HepG2 (cell line): ENCODE data around the gene SCP2D1. TPM values are rescaled to one million over a fixed set of nuclear protein-coding genes. Genes with fewer than 3 reads are reported as not detected.

Experiments
- ARNT2 ChIP-seq: sonication (generic); formaldehyde crosslinking; IDR thresholded peaks from 2 replicates; pipeline ENCODE4 v1.8.0; 2022; ENCODE audit warnings: mild to moderate bottlenecking, low read depth, missing genetic modification reagents, moderate library complexity
- DMAP1 ChIP-seq: IDR thresholded peaks from 2 replicates; pipeline ENCODE4 v1.6.1; 2016
- EEA1 ChIP-seq: sonication (generic); formaldehyde crosslinking; IDR thresholded peaks from 2 replicates; pipeline ENCODE4 v1.5.1; 2020; ENCODE audit warnings: mild to moderate bottlenecking, missing genetic modification reagents, borderline replicate concordance
- ELF1 ChIP-seq: sonication (generic); formaldehyde crosslinking; IDR thresholded peaks from 2 replicates; pipeline ENCODE4 v1.4.0; 2020; ENCODE audit warnings: missing genetic modification reagents
- NCOA2 ChIP-seq: sonication (generic); formaldehyde crosslinking; IDR thresholded peaks from 2 replicates; pipeline ENCODE4 v1.8.0; 2022; ENCODE audit warnings: inconsistent platforms
- SCMH1 ChIP-seq: sonication (generic); formaldehyde crosslinking; IDR thresholded peaks from 2 replicates; pipeline ENCODE4 v1.9.0; 2021; ENCODE audit warnings: missing genetic modification reagents, mild to moderate bottlenecking, borderline replicate concordance
- SP5 ChIP-seq: IDR thresholded peaks from 2 replicates; pipeline ENCODE4 v1.6.1; 2016; ENCODE audit warnings: low read depth, borderline replicate concordance
- ZNF547 ChIP-seq: sonication (generic); formaldehyde crosslinking; IDR thresholded peaks from 2 replicates; pipeline ENCODE4 v1.5.1; 2020; ENCODE audit warnings: mild to moderate bottlenecking, missing genetic modification reagents
- polyA plus RNA-seq, 8 experiments: library from polyadenylated mRNA; depleted of rRNA in 3 of 8; stranded (reverse) in 7 of 8; unstranded in 1 of 8; fragments of >200 nt; fragmentation: Illumina TruSeq in 4 of 8; extraction: Trizol in 4 of 8; gene quantifications; 2 replicates each; pipeline versions ENCODE4 v1.2.1 to v1.2.3, GENCODE V29; 2011 to 2016; ENCODE audit warnings: low read depth in 4 of 8, missing spikeins in 1 of 8, mixed read lengths in 1 of 8; ENCODE audit not compliant: insufficient read depth in 1 of 8
- total RNA-seq, 5 experiments: library from RNA; depleted of rRNA; stranded (reverse); fragments of >200 nt; fragmentation: Illumina TruSeq; extraction: Trizol; gene quantifications; 2 replicates each; pipeline ENCODE4 v1.2.3, GENCODE V29; 2016; ENCODE audit warnings: low read depth in 1 of 5
- TF ChIP-seq, protein P1 (sequence below): sonication (generic); formaldehyde crosslinking; IDR thresholded peaks from 2 replicates; pipeline ENCODE4 v1.4.0; 2020; ENCODE audit warnings: mild to moderate bottlenecking, missing genetic modification reagents
- TF ChIP-seq, protein P2 (sequence below): sonication (generic); formaldehyde crosslinking; IDR thresholded peaks from 2 replicates; pipeline ENCODE4 v1.4.0; 2020; ENCODE audit warnings: mild to moderate bottlenecking, missing genetic modification reagents
- TF ChIP-seq, protein P3 (sequence below): sonication (generic); formaldehyde crosslinking; conservative IDR thresholded peaks from 2 replicates; pipeline ENCODE4 v1.4.0; 2020; ENCODE audit warnings: missing genetic modification reagents
- TF ChIP-seq, protein P4 (sequence below): sonication (generic); formaldehyde crosslinking; IDR thresholded peaks from 2 replicates; pipeline ENCODE4 v1.4.0; 2020; ENCODE audit warnings: missing genetic modification reagents

SCP2D1 gene
- total and polyA plus RNA-seq, 2 of the 13 experiments (the other 11 are each of a cell fraction or from before 2014, with no cell fraction given): not detected

DNA sequence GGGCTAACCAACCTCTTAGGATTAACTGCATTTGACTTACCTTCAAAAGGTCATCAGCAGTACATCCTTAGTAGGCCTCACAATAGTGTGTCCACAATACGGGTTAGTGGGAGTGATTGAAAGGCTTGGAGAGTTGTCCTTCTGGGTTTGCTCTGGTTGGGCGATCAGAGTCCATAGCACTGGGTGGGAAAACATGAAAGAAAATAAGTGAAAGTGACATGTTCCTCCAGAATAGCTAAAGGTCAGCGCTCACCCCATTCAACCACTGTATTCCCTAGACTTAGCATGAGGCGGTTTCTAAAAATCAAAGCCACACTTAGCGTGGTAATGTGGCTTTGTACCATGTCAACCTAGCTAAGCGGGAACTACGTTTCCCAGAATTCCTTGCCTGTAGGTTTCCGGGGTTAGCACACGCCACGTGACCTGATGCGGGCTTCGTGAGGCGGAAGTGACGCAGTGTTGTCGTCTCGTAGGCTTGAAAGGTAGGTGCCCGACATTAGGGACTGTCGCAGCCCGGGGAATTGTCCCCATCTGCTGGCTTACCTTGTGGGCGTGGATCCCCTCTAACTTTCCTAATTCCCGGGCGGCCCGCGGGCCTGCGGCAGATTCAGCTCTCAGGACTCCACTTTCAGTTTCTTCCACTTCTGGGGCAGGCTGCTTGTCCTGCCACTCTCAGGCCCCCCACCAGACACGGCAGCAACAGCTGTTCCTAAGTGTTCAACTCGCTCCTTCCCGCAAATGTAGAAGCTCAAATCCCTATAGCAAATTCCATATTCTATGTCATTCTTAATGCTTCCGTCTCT is 19.8 kb upstream of the SCP2D1 start (continued):
- TF ChIP-seq, protein P1, sequence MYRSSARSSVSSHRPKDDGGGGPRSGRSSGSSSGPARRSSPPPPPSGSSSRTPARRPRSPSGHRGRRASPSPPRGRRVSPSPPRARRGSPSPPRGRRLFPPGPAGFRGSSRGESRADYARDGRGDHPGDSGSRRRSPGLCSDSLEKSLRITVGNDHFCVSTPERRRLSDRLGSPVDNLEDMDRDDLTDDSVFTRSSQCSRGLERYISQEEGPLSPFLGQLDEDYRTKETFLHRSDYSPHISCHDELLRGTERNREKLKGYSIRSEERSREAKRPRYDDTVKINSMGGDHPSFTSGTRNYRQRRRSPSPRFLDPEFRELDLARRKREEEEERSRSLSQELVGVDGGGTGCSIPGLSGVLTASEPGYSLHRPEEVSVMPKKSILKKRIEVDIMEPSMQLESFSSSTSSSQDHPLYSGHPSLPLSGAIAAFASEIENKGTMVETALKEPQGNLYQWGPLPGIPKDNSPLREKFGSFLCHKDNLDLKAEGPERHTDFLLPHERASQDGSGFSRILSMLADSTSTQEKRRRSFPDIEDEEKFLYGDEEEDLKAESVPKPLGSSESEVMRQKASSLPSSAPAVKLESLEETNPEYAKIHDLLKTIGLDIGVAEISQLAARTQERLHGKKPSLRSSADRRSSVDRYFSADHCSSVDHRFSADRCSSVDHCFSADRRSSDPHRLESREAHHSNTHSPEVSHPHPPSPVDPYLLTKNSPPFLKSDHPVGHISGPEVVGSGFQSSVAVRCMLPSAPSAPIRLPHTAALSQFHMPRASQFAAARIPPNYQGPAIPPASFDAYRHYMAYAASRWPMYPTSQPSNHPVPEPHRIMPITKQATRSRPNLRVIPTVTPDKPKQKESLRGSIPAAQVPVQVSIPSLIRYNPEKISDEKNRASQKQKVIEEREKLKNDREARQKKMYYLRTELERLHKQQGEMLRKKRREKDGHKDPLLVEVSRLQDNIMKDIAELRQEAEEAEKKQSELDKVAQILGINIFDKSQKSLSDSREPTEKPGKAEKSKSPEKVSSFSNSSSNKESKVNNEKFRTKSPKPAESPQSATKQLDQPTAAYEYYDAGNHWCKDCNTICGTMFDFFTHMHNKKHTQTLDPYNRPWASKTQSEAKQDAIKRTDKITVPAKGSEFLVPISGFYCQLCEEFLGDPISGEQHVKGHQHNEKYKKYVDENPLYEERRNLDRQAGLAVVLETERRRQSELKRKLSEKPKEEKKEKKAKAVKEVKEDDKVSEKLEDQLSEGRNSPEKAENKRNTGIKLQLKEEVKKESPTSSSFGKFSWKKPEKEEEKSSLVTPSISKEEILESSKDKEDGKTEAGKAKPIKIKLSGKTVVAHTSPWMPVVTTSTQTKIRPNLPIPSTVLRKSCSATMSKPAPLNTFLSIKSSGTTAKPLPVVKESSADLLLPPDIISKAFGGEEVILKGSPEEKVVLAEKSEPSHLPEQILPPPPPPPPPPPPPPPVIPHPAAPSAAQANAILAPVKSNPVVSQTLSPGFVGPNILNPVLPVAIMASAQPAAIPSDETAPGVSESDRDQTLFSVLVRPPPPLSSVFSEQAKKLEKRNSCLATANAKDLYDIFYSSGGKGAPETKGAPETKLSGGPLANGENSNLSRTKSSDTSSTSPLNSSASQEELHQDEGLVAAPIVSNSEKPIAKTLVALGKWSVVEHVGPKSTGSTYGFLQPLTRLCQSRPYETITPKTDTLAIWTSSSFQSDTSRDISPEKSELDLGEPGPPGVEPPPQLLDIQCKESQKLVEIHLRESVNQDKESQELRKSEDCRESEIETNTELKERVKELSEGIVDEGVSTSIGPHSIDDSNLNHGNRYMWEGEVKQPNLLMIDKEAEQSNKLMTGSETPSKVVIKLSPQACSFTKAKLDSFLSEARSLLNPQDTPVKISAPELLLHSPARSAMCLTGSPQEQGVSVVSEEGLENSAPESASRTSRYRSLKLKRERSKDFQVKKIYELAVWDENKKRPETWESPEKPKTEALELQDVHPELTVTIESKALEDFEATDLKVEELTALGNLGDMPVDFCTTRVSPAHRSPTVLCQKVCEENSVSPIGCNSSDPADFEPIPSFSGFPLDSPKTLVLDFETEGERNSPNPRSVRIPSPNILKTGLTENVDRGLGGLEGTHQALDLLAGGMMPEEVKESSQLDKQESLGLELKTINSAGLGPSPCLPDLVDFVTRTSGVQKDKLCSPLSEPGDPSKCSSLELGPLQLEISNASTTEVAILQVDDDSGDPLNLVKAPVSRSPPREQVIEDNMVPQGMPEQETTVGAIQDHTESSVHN (CRISPR knock-in tag): peak; percentile 86
- TF ChIP-seq NCOA2 (peak; percentile 29; the same call in 1 of the 2 replicates), SP5 (peak; percentile 10; the same call in 1 of the 2 replicates), ARNT2 (CRISPR knock-in tag) (no peak), ELF1 (CRISPR knock-in tag) (peak; percentile 99), ZNF547 (CRISPR knock-in tag) (peak; percentile 60; the same call in 1 of the 2 replicates), SCMH1 (CRISPR knock-in tag) (no peak), DMAP1 (CRISPR knock-in tag) (peak; percentile 74), EEA1 (0 out of 2 replicates have a peak, but pooled peaks have one; percentile 8)
- TF ChIP-seq, protein P2, sequence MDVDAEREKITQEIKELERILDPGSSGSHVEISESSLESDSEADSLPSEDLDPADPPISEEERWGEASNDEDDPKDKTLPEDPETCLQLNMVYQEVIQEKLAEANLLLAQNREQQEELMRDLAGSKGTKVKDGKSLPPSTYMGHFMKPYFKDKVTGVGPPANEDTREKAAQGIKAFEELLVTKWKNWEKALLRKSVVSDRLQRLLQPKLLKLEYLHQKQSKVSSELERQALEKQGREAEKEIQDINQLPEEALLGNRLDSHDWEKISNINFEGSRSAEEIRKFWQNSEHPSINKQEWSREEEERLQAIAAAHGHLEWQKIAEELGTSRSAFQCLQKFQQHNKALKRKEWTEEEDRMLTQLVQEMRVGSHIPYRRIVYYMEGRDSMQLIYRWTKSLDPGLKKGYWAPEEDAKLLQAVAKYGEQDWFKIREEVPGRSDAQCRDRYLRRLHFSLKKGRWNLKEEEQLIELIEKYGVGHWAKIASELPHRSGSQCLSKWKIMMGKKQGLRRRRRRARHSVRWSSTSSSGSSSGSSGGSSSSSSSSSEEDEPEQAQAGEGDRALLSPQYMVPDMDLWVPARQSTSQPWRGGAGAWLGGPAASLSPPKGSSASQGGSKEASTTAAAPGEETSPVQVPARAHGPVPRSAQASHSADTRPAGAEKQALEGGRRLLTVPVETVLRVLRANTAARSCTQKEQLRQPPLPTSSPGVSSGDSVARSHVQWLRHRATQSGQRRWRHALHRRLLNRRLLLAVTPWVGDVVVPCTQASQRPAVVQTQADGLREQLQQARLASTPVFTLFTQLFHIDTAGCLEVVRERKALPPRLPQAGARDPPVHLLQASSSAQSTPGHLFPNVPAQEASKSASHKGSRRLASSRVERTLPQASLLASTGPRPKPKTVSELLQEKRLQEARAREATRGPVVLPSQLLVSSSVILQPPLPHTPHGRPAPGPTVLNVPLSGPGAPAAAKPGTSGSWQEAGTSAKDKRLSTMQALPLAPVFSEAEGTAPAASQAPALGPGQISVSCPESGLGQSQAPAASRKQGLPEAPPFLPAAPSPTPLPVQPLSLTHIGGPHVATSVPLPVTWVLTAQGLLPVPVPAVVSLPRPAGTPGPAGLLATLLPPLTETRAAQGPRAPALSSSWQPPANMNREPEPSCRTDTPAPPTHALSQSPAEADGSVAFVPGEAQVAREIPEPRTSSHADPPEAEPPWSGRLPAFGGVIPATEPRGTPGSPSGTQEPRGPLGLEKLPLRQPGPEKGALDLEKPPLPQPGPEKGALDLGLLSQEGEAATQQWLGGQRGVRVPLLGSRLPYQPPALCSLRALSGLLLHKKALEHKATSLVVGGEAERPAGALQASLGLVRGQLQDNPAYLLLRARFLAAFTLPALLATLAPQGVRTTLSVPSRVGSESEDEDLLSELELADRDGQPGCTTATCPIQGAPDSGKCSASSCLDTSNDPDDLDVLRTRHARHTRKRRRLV (CRISPR knock-in tag): peak; percentile 92
- TF ChIP-seq, protein P3, sequence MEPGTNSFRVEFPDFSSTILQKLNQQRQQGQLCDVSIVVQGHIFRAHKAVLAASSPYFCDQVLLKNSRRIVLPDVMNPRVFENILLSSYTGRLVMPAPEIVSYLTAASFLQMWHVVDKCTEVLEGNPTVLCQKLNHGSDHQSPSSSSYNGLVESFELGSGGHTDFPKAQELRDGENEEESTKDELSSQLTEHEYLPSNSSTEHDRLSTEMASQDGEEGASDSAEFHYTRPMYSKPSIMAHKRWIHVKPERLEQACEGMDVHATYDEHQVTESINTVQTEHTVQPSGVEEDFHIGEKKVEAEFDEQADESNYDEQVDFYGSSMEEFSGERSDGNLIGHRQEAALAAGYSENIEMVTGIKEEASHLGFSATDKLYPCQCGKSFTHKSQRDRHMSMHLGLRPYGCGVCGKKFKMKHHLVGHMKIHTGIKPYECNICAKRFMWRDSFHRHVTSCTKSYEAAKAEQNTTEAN (CRISPR knock-in tag): no peak; the same call in 1 of the 2 replicates
- TF ChIP-seq, protein P4, sequence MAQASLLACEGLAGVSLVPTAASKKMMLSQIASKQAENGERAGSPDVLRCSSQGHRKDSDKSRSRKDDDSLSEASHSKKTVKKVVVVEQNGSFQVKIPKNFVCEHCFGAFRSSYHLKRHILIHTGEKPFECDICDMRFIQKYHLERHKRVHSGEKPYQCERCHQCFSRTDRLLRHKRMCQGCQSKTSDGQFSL: no peak
